ENCODE results near the gene ERC1. TPM values are rescaled to one million over a fixed set of nuclear protein-coding genes. Genes with fewer than 3 reads are reported as not detected.
"Not testable (repeated sequence)": the region's sequence is repeated elsewhere in the genome, so short reads cannot be mapped to it uniquely, and the experiment has no call there.

ERC1 gene
- polyA plus RNA-seq, 6 donors from 2014 or later: 6.9 to 26.2 (median 17.9) TPM

- no peaks in the 10 kb centered on the region for H3K36me3 Mint-ChIP-seq
- DNase-seq (no peak), ATAC-seq (ENCODE audit: low read depth in 2 of 2) (no peak)
- H3K9me3 Mint-ChIP-seq: no peaks in the 10 kb centered on the region
- no peaks in the 10 kb centered on the region for H3K27me3 Mint-ChIP-seq
- H3K27ac Mint-ChIP-seq: peak overlapping the region in 3 of 6 donors; percentile 18 to 83 (median 41)
- no peak overlapping the region for H3K4me3 Mint-ChIP-seq
- H3K4me1 Mint-ChIP-seq: peaks cover 0 to 1% (median 0%) of the 10 kb centered on the region in 3 donors
Measured at GRCh38 chr12:1077036-1077803, 86.2 kb downstream of the ERC1 start.

DNA sequence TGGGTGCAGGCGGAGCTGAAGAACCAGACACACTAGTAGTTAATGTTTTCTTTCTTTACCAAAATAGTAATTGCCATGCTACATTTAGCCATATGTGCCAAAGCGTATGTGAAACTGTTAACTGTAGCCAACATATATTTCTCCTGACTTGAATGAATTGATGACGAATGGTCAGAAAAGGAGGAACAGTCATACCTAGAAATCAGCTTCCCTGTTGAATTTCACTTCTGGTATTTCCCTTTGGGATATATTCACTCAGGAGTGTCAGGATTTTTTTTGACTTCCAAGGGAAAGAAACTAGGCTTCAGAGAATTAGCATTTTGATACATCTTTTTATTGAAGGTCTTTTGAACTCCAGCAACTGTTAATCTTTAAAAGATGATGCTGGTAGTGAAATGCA lies 87.0 kb downstream of the ERC1 start:
- DNase-seq (no peak), ATAC-seq (ENCODE audit: low read depth in 2 of 2) (no peak)
- H3K27ac Mint-ChIP-seq: no peak overlapping the region
- peaks cover 0 to under 1% of the 10 kb centered on the region in 2 donors for H3K36me3 Mint-ChIP-seq
- H3K27me3 Mint-ChIP-seq: no peaks in the 10 kb centered on the region
- H3K9me3 Mint-ChIP-seq: no peaks in the 10 kb centered on the region
- no peak overlapping the region for H3K4me3 Mint-ChIP-seq
- H3K4me1 Mint-ChIP-seq: peaks cover 0 to 5% (median 0%) of the 10 kb centered on the region in 3 donors

DNA sequence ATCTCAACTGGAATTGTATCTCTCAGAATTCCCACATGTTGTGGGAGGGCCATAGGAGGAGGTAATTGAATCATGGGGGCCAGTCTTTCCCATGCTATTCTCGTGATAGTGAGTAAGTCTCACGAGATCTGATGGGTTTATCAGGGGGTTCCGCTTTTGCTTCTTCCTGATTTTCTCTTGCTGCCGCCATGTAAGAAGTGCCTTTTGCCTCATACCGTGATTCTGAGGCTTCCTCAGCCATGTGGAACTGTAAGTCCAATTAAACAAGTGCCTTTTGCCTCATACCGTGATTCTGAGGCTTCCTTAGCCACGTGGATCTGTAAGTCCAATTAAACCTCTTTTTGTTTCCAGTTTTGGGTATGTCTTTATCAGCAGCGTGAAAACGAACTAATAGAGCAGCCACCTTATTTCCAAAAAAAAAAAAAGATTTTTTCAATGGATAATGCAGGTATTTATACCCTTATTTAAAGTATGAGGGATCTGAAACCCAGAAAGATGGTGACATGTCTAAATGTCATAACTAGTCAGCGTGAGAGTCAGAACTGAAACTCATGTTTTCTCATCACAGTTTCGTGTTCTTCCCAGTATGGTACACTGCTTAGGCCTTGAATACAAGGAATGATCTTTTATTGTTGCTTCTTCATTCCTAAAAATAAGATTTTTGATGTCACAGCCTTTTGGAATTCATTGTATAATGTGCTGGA lies 89.6 kb downstream of the ERC1 start:
- DNase-seq: no peak
- Mint-ChIP-seq H3K36me3 (peaks cover 0 to 7% of the 10 kb centered on the region in 2 donors), H3K4me3 (no peak overlapping the region), H3K9me3 (no peaks in the 10 kb centered on the region), H3K27ac (peak overlapping the region in 2 of 6 donors; percentile 26 to 76), H3K4me1 (peaks cover 0 to 4% (median 0%) of the 10 kb centered on the region in 3 donors), H3K27me3 (no peaks in the 10 kb centered on the region)
- no peak for ATAC-seq (ENCODE audit: low read depth in 2 of 2)

DNA sequence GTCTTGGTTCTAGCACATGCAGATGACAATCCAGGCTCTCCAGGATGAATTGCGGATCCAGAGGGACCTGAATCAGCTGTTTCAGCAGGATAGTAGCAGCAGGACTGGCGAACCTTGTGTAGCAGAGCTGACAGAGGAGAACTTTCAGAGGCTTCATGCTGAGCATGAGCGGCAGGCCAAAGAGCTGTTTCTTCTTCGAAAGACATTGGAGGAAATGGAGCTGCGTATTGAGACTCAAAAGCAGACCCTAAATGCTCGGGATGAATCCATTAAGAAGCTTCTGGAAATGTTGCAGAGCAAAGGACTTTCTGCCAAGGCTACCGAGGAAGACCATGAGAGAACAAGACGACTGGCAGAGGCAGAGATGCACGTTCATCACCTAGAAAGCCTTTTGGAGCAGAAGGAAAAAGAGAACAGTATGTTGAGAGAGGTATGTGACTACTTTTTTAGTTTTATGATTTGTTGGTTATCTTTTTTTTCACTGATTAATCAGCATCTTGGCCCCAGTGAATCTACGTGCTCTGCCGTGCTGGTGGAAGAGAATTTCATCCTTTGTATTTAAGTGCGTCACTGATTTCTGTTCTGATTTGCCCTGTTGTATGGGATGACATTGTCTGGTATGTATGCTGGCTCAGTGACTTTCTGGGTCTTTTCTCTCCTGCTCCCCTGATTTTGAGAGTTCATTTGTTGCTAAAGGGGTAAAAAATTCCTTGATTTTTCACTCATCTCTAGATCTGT lies 92.3 kb downstream of the ERC1 start:
- H3K4me3 Mint-ChIP-seq: no peak overlapping the region
- no peak for DNase-seq
- peaks cover 0 to 4% (median 0%) of the 10 kb centered on the region in 3 donors for H3K4me1 Mint-ChIP-seq
- no peaks in the 10 kb centered on the region for H3K27me3 Mint-ChIP-seq
- H3K27ac Mint-ChIP-seq: peak overlapping the region in 5 of 6 donors; percentile 27 to 70 (median 43)
- H3K9me3 Mint-ChIP-seq: no peaks in the 10 kb centered on the region
- peaks cover 0 to 7% of the 10 kb centered on the region in 2 donors for H3K36me3 Mint-ChIP-seq
- ATAC-seq (ENCODE audit: low read depth in 2 of 2): no peak

- ATAC-seq (ENCODE audit: low read depth in 2 of 2): no peak
- H3K36me3 Mint-ChIP-seq: peaks cover 0 to 7% of the 10 kb centered on the region in 2 donors
- H3K9me3 Mint-ChIP-seq: no peaks in the 10 kb centered on the region
- H3K27ac Mint-ChIP-seq: peak overlapping the region in 3 of 6 donors; percentile 42 to 70 (median 59)
- no peak for DNase-seq
- H3K4me3 Mint-ChIP-seq: no peak overlapping the region
- peaks cover 0 to 4% (median 0%) of the 10 kb centered on the region in 3 donors for H3K4me1 Mint-ChIP-seq
- no peaks in the 10 kb centered on the region for H3K27me3 Mint-ChIP-seq
Measured at GRCh38 chr12:1083889-1084262, 92.9 kb downstream of the ERC1 start.

DNA sequence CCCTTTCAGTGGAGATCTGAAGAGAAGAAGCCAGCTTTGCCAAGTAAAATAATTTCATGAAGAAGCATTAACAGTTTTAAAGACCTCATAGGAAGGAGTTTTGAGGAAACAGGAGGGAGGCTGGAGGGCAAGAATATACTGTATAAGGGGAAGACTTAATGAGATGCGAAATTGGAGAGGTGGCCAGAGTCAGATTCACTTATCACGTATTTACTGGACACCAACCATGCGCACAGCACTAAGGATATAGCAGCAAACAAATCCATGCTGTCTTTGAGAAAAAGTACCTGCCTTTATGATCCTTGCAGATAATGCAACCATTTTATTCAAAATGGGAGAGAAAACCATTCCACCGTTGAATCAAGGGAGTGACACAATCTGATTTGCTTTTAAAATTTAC lies 100.3 kb downstream of the ERC1 start:
- DNase-seq: no peak
- Mint-ChIP-seq H3K27me3 (no peaks in the 10 kb centered on the region), H3K4me3 (no peak overlapping the region), H3K9me3 (no peaks in the 10 kb centered on the region), H3K36me3 (no peaks in the 10 kb centered on the region), H3K27ac (peak overlapping the region in 2 of 6 donors; percentile 17 to 65), H3K4me1 (peaks cover 0 to 7% (median 4%) of the 10 kb centered on the region in 3 donors)
- no peak for ATAC-seq (ENCODE audit: low read depth in 2 of 2)

GRCh38 chr12:1093166-1093751 lies 102.2 kb downstream of the ERC1 start:
- Mint-ChIP-seq H3K36me3 (no peaks in the 10 kb centered on the region), H3K27me3 (no peaks in the 10 kb centered on the region), H3K4me1 (peaks cover 3 to 10% (median 4%) of the 10 kb centered on the region in 3 donors), H3K27ac (no peak overlapping the region), H3K9me3 (no peaks in the 10 kb centered on the region), H3K4me3 (no peak overlapping the region)
- ATAC-seq (ENCODE audit: low read depth in 2 of 2): peak; percentile 42 to 65
- peak; percentile 32 for DNase-seq

DNA sequence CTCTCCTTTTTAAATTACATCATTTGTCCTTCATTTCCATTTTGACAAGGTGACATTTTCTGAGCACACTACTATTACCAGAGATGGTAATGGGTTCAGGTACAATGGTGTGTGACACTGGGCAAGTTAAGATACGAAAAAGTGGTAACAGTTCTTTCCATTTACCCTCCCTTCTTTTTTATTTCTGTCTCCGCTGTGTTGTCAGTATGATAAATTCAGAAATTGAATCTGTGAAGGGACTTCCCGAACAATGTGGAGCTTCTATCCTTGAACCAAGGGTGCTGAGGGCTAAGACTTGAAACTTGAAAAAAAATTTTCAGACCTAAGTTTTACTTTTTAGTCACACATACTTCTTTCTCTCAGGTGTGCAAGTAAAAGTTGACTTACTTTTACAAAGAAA lies 103.7 kb downstream of the ERC1 start:
- ATAC-seq (ENCODE audit: low read depth in 2 of 2): no peak
- Mint-ChIP-seq H3K36me3 (no peaks in the 10 kb centered on the region), H3K27me3 (no peaks in the 10 kb centered on the region), H3K4me3 (no peak overlapping the region), H3K27ac (no peak overlapping the region), H3K9me3 (no peaks in the 10 kb centered on the region), H3K4me1 (peaks cover 4 to 17% (median 10%) of the 10 kb centered on the region in 3 donors)
- no peak for DNase-seq

GRCh38 chr12:1099158-1099557 lies 108.1 kb downstream of the ERC1 start:
- H3K36me3 Mint-ChIP-seq: no peaks in the 10 kb centered on the region
- DNase-seq (no peak), ATAC-seq (ENCODE audit: low read depth in 2 of 2) (no peak)
- H3K9me3 Mint-ChIP-seq: no peaks in the 10 kb centered on the region
- no peaks in the 10 kb centered on the region for H3K27me3 Mint-ChIP-seq
- no peak overlapping the region for H3K4me3 Mint-ChIP-seq
- peaks cover 8 to 40% (median 33%) of the 10 kb centered on the region in 3 donors for H3K4me1 Mint-ChIP-seq
- peak overlapping the region in 1 of 6 donors; percentile 43 for H3K27ac Mint-ChIP-seq

DNA sequence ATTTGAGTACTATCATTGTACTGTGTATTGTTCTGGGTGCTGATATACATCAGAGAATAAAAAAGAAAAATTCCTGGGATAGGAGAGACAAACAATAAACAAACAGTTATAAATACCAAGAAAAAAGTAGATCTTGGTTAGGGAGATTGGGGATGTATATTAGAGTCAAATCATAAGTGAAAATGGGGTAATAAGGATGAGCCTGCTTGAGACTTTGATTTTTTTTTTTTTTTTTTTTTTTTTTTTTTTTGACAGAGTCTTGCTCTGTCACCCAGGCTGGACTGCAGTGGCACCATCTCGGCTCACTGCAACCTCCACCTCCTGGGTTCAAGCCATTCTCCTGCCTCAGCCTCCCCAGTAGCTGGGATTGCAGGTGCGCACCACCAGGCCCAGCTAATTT lies 108.6 kb downstream of the ERC1 start:
- peak overlapping the region in 1 of 6 donors; percentile 3 for H3K27ac Mint-ChIP-seq

GRCh38 chr12:1102115-1102514 lies 111.1 kb downstream of the ERC1 start:
- peaks cover 8 to 40% (median 35%) of the 10 kb centered on the region in 3 donors for H3K4me1 Mint-ChIP-seq
- no peaks in the 10 kb centered on the region for H3K27me3 Mint-ChIP-seq
- no peaks in the 10 kb centered on the region for H3K9me3 Mint-ChIP-seq
- peak overlapping the region in 1 of 6 donors; percentile 35 for H3K27ac Mint-ChIP-seq
- no peak for DNase-seq
- no peaks in the 10 kb centered on the region for H3K36me3 Mint-ChIP-seq
- ATAC-seq (ENCODE audit: low read depth in 2 of 2): no peak
- no peak overlapping the region for H3K4me3 Mint-ChIP-seq

More for the DNA sequence above, 108.6 kb downstream of the ERC1 start:
- not testable (repeated sequence) for H3K4me3 Mint-ChIP-seq; H3K27me3 Mint-ChIP-seq; DNase-seq; H3K9me3 Mint-ChIP-seq; H3K36me3 Mint-ChIP-seq; ATAC-seq (ENCODE audit: low read depth in 2 of 2)
- H3K4me1 Mint-ChIP-seq: peaks cover 8 to 40% (median 33%) of the 10 kb centered on the region in 3 donors

DNA sequence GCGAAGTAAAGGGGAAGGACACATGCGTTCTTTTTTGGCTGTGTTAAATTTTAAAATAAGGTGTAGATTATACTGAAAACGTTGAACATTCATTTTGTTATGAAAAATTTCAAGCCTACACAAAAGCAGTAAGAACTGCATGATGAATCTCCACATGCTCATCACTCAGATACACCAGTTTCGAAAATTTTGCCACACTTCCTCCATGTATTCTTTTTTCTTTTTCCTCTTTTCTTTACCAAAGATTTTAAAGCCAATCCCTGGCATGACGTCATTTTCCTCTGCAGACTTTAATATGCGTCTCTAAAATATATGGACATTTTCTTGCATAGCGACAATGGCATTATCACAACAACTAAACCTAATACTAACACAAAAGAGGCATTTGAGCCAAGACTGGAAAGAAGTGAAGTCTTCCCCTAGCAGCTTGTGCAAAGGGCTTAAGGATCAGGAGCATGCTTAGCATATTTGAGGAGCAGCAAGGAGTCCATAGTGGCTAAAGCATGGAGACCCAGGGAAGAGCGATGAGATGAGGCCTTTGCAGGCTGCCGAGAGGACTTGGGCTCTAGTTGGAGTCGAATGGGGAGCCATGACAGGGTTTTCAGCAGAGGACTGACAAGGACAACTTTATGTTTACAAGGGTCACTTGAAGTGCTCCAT lies 111.9 kb downstream of the ERC1 start:
- peaks cover 16 to 48% (median 43%) of the 10 kb centered on the region in 3 donors for H3K4me1 Mint-ChIP-seq
- no peak for DNase-seq
- no peaks in the 10 kb centered on the region for H3K27me3 Mint-ChIP-seq
- no peak overlapping the region for H3K27ac Mint-ChIP-seq
- ATAC-seq (ENCODE audit: low read depth in 2 of 2): no peak
- H3K4me3 Mint-ChIP-seq: no peak overlapping the region
- no peaks in the 10 kb centered on the region for H3K9me3 Mint-ChIP-seq
- H3K36me3 Mint-ChIP-seq: no peaks in the 10 kb centered on the region

DNA sequence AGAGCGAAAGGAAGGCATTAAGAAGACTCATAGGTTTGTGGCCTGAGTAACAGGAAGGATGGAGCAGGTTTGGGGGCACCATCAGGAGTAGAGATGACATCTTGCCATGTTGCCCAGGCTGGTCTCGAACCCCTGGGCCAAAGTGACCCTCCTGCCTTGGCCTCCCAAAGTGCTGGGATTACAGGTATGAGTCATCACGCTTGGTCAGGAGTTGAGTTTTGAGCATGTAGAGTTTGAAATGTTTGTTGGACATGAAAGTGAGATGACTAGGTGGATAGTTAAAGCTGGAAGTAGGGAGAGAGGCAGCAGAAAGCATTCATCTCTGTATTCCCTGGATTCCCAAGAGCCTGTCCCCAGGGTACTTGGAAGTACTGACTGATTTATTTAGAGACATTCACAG lies 112.6 kb downstream of the ERC1 start:
- Mint-ChIP-seq H3K36me3 (no peaks in the 10 kb centered on the region), H3K4me1 (peaks cover 22 to 47% (median 41%) of the 10 kb centered on the region in 3 donors), H3K27ac (peak overlapping the region in 2 of 6 donors; percentile 34 to 62), H3K4me3 (no peak overlapping the region), H3K9me3 (no peaks in the 10 kb centered on the region), H3K27me3 (no peaks in the 10 kb centered on the region)
- ATAC-seq (ENCODE audit: low read depth in 2 of 2) (no peak), DNase-seq (no peak)

Data from naive B cell (primary cell).